MM.1S (cell line): ENCODE data around the gene SSBP4.

Experiments used
- EZH2 ChIP-seq: fragments of 300-600 bp; sonication (generic); optimal IDR thresholded peaks from 2 replicates; pipeline ENCODE3; 2017; ENCODE audit warnings: low read depth, mild to moderate bottlenecking, antibody characterized with exemption, low read length, mixed read lengths
- EZH2phosphoT487 ChIP-seq: fragments of 300-600 bp; sonication (generic); IDR thresholded peaks from 2 replicates; pipeline ENCODE4 v1.6.1; 2018; ENCODE audit warnings: antibody characterized with exemption, low read length
- TF ChIP-seq, protein P1 (sequence below): fragments of 300-600 bp; sonication (generic); IDR thresholded peaks from 2 replicates; pipeline ENCODE4 v1.5.1; 2016; ENCODE audit warnings: antibody characterized with exemption, low read length, mixed read lengths

DNA sequence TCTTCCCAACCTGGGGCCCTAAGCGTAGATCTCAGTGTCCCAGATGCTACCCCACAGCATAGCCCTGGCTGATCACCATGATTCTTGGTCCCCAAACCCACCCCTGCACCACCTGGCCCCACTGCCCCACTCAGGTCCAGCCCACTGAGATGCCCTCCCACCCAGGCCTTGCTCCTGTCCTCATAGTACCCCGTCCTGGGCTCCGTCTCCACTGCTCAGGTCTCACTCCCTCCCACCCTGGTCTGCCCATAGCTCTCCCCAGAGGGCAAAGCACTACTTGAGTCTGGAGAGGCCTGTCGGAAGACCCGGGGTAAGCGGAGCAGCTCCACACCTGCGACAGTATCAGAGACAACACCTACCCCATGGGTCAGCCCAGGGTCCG is 54.5 kb downstream of the SSBP4 start:
- TF ChIP-seq, protein P1, sequence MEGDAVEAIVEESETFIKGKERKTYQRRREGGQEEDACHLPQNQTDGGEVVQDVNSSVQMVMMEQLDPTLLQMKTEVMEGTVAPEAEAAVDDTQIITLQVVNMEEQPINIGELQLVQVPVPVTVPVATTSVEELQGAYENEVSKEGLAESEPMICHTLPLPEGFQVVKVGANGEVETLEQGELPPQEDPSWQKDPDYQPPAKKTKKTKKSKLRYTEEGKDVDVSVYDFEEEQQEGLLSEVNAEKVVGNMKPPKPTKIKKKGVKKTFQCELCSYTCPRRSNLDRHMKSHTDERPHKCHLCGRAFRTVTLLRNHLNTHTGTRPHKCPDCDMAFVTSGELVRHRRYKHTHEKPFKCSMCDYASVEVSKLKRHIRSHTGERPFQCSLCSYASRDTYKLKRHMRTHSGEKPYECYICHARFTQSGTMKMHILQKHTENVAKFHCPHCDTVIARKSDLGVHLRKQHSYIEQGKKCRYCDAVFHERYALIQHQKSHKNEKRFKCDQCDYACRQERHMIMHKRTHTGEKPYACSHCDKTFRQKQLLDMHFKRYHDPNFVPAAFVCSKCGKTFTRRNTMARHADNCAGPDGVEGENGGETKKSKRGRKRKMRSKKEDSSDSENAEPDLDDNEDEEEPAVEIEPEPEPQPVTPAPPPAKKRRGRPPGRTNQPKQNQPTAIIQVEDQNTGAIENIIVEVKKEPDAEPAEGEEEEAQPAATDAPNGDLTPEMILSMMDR: no peak
- TF ChIP-seq EZH2phosphoT487 (no peak), EZH2 (no peak)
